CD1c-positive myeloid dendritic cell (primary cell): ENCODE measurements around the gene SCAPER.

Experiments
- DNase-seq: peaks from one replicate; pipeline ENCODE4 v3.0.0-alpha.2; 2016; ENCODE audit errors: extremely low spot score

SCAPER gene

GRCh38 chr15:76667943-76668715 is 237.0 kb downstream of the SCAPER start:
- DNase-seq, result no peak

- DNase-seq, result no peak
Measured at GRCh38 chr15:76664895-76665294, 240.2 kb downstream of the SCAPER start.

- no peak for DNase-seq
Measured at GRCh38 chr15:76664411-76664810, 240.7 kb downstream of the SCAPER start.

GRCh38 chr15:76663529-76663928 is 241.6 kb downstream of the SCAPER start:
- DNase-seq, result peak; percentile 44

- no peak for DNase-seq
Measured at GRCh38 chr15:76648732-76649444, 256.3 kb downstream of the SCAPER start.

- no peak for DNase-seq
Measured at GRCh38 chr15:76647612-76648011, 257.5 kb downstream of the SCAPER start.

- DNase-seq, result no peak
Measured at GRCh38 chr15:76644646-76645045, 260.5 kb downstream of the SCAPER start.

GRCh38 chr15:76642671-76643070 is 262.5 kb downstream of the SCAPER start:
- DNase-seq, result no peak

- no peak for DNase-seq
Measured at GRCh38 chr15:76637166-76637565, 268.0 kb downstream of the SCAPER start.

- no peak for DNase-seq
Measured at GRCh38 chr15:76636059-76636458, 269.1 kb downstream of the SCAPER start.

- DNase-seq, result no peak
Measured at GRCh38 chr15:76626611-76627010, 278.5 kb downstream of the SCAPER start.

GRCh38 chr15:76625267-76625666 is 279.9 kb downstream of the SCAPER start:
- no peak for DNase-seq

GRCh38 chr15:76614725-76615124 is 290.4 kb downstream of the SCAPER start:
- DNase-seq, result no peak

GRCh38 chr15:76588811-76589747 is 316.1 kb downstream of the SCAPER start:
- DNase-seq, result no peak

- DNase-seq, result no peak
Measured at GRCh38 chr15:76585576-76585897, 319.6 kb downstream of the SCAPER start.

GRCh38 chr15:76584868-76585575 is 320.1 kb downstream of the SCAPER start:
- DNase-seq, result no peak

- no peak for DNase-seq
Measured at GRCh38 chr15:76582550-76582949, 322.6 kb downstream of the SCAPER start.

GRCh38 chr15:76577879-76578512 is 327.1 kb downstream of the SCAPER start:
- no peak for DNase-seq

GRCh38 chr15:76576523-76577279 is 328.4 kb downstream of the SCAPER start:
- DNase-seq, result no peak

GRCh38 chr15:76575679-76576078 is 329.5 kb downstream of the SCAPER start:
- DNase-seq, result no peak
